ELR (cell line): ENCODE measurements around the gene B4GALT7.
A peak's percentile ranks its signal among the peaks of the same experiment; 100 is the strongest.

Experiments
- DNase-seq: peaks from one replicate; pipeline ENCODE4 v3.0.0-alpha.2; 2015; ENCODE audit warnings: low read depth

Gene B4GALT7

DNA sequence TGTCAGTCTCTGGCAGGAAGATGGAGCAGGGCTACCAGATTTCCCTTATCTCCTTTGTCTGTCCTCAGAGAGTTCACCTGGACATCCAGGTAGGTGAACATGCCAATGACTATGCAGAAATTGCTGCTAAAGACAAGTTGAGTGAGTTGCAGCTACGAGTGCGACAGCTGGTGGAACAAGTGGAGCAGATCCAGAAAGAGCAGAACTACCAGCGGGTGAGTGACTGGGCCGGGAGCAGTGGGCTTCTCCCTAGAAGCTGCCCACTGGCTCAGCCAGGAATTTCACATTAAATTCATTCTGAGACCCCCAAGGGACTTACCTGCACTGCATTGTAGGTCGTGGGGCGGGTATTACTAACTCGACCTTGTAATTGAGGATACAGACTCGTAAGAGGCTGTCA is 5.9 kb upstream of the B4GALT7 start:
- no peak for DNase-seq

DNA sequence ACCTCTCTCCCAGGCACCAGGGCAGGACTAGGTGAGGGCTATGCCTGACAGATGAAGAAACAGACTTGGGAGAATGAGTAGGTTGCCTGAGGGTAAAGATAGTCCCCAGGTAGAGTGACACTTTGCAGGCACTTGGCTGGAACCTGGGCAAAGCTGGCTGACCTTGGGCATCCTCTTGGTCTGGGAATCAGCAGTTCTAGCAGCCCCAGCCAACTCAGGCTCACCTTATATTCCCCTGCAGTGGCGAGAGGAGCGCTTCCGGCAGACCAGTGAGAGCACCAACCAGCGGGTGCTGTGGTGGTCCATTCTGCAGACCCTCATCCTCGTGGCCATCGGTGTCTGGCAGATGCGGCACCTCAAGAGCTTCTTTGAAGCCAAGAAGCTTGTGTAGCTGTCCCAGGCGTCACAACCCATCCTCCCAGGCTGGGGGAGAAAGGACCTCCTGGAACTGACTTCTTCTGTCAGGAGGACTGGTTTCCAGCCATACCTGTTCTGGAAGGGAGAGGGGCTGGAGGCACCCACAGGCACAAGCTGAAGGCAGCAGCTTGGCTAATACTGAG is 4.8 kb upstream of the B4GALT7 start:
- DNase-seq = no peak

DNA sequence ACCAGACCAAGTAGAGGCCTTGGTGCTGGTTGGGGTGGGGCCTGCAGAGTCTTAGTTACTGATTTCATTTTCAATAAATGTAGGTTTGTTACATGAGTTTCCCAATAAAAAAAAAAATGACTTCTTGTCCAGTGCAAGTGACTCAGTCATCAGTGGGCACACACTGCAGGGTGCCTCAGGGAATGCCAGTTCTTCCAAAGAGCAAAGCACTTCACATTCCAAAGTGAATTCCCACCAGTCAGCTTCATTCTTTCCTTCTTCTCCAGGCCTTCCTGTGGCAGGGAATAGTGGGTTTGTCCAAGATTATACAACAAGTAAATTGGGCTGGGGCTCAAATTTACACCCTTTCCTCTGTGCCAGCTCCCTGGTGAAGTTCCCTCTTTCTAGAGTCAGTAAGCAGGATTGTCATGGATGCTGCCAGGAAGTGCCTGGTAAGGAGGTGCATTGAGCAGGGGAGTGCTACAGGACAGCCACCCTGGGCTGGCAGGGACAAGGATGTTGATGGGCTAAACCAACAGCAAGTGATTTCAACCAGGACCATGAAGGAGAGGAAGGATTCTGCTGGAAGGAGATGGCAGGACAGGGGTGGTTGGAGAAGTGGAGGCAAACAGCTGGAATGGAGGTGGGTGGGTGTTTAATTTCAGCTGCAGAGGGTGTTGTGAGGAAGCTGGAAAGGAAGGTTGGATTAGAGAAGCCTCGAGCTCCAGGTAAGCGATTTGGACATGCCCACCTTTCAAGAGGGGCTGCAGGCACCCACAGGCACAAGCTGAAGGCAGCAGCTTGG is 3.7 kb upstream of the B4GALT7 start:
- DNase-seq = no peak

- DNase-seq = no peak
These were observed 3.1 kb upstream of the B4GALT7 start for GRCh38 chr5:177596775-177597238.

DNA sequence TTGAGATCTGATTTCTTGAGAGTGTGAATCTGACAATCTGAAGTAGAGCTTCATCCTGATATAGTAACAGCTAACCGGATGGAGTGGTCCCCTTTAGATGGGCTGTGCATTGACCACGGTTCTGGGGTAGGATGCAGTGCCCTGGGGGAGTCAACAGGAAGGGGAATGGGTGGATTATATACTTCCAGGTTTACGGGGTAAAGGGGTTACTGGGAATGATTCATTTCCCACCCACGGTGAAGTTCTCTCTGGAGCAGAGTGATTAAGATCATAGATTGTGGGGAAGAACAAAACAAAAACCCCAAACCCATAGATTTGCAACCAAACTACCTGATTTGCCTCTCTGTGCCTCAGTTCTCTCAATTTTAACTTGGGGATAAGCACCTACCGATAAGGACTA is 1.5 kb upstream of the B4GALT7 start:
- peak; percentile 54 for DNase-seq

DNA sequence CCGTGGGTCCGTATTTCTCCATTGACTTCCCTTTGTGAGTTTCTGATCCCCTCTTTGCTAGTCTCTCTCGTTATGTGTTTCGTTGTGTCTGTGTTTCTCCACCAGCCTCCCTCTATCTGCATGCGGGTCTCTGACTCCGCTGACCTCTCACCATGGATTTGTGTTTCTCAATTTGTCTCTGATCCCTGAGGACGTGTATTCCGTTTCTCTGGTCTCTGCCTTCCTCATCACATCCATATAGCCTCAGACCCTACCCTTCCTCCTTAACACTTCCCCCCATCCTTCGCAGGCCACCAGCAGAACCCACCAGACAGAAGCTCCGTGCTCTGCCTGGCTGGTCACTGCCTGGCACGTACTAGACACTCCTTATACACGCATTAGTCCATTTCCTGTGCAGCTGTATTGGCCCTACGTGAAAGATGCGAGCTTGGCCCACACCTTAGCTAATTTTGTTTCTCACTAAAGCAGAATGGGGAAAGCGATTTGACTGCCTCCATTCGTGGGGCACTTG is 631 bp downstream of the B4GALT7 start:
- DNase-seq = peak; percentile 53

- no peak for DNase-seq
These were observed 1.2 kb downstream of the B4GALT7 start for GRCh38 chr5:177601126-177601525.

DNA sequence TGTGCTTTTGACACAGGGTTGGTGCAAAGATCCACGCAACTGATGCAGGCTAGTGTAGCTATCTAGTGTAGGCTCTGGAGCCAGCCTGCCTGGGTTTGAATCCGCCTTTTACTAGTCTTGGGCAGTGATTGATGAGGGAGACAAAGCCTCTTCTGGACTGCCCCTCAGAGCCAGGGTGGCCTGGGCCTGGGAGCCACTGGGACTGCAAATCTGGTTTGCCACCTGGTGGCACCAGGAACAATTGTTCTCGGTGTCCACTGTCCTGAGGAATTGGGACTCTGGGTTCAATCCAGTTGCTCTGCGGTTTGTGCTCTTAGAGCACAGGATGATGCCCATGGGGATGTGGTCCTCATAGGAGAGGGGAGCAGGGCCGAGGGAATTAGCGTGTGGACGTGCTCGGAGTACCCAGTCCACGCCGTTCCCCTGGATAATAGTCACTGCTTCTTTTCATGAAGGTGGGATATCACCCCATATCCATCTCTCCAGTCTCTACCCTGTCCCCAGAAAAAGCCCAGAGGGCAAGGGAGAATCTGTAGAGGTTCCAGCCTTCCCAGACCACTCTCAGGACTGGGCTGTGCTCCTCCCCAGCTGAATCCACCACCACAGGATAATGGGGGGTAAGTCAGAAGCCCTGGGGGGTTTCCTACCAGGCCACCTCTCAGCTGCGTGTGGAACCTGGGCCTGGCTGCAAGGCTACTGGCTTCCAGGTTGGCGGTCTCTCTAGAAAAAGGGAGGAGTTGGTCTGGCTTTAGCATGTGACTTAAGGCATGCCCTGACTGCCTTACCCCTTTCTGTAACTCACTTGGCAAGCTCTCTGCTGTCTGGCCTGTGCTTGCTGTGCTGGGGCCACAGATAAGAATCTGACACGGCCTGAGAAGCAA is 1.9 kb downstream of the B4GALT7 start:
- DNase-seq = peak; percentile 32

DNA sequence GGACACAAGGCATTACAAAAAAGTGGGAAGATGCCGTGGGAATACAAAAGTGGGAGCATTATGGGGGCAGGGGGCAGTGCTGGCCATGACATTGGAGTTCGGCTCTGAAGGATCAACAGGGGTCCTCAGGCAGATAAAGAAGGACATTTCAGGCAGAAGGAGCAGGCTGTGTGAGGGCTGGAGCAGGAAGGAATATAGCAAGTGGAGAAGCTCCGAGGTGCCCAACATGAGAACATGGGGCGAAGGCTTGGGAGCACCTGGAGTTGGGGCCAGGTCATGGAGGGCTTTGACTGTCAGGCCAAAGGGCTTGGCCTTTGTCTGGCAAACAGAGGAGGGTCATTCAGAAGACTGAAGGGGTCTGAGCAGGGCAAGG is 2.5 kb downstream of the B4GALT7 start:
- DNase-seq = no peak

GRCh38 chr5:177603631-177604030 is 3.7 kb downstream of the B4GALT7 start:
- DNase-seq = no peak

DNA sequence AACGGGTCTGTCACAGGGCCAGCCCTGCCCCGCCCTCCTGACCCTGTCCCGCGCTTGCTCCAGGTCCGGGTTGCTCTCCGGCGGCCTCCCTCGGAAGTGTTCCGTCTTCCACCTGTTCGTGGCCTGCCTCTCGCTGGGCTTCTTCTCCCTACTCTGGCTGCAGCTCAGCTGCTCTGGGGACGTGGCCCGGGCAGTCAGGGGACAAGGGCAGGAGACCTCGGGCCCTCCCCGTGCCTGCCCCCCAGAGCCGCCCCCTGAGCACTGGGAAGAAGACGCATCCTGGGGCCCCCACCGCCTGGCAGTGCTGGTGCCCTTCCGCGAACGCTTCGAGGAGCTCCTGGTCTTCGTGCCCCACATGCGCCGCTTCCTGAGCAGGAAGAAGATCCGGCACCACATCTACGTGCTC is 4.2 kb downstream of the B4GALT7 start:
- DNase-seq = no peak

- no peak for DNase-seq
These were observed 4.7 kb downstream of the B4GALT7 start for GRCh38 chr5:177604656-177605055.

- DNase-seq = no peak
These were observed 5.1 kb downstream of the B4GALT7 start for GRCh38 chr5:177605078-177605477.

DNA sequence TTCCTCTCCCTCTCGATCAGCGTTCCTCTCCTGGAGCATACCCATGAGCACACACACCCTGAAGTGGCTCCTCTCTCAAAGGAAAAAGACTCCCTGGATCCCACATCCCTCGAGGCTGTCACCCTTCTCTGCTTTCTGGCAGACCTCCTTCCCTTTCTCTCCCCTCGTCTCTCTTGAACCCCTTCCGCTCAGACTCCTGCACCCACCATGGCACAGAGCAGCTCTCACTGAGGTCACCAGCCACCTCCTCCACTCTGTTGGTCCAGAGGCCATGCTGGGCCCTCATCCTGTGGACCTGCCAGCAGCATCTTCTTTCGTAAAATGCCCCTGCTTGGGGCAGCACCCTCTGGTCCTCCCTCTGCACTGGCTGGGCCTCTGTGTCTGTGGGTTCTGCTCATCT is 5.7 kb downstream of the B4GALT7 start:
- no peak for DNase-seq

- DNase-seq = no peak
These were observed 6.4 kb downstream of the B4GALT7 start for GRCh38 chr5:177606071-177607051.

DNA sequence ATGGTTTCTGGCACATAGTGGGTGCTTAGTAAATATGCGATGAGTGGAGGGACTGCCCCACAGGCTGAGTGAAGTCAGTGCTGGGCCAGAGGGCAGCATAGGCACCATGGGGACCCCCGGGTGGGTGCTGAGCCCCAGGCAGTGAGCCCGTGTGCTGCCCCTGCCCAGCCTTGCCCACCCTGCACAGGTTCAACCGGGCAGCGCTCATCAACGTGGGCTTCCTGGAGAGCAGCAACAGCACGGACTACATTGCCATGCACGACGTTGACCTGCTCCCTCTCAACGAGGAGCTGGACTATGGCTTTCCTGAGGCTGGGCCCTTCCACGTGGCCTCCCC is 7.2 kb downstream of the B4GALT7 start:
- no peak for DNase-seq

- peak; percentile 81 for DNase-seq
These were observed 7.7 kb downstream of the B4GALT7 start for GRCh38 chr5:177607452-177608192.

- no peak for DNase-seq
These were observed 8.5 kb downstream of the B4GALT7 start for GRCh38 chr5:177608243-177609075.

DNA sequence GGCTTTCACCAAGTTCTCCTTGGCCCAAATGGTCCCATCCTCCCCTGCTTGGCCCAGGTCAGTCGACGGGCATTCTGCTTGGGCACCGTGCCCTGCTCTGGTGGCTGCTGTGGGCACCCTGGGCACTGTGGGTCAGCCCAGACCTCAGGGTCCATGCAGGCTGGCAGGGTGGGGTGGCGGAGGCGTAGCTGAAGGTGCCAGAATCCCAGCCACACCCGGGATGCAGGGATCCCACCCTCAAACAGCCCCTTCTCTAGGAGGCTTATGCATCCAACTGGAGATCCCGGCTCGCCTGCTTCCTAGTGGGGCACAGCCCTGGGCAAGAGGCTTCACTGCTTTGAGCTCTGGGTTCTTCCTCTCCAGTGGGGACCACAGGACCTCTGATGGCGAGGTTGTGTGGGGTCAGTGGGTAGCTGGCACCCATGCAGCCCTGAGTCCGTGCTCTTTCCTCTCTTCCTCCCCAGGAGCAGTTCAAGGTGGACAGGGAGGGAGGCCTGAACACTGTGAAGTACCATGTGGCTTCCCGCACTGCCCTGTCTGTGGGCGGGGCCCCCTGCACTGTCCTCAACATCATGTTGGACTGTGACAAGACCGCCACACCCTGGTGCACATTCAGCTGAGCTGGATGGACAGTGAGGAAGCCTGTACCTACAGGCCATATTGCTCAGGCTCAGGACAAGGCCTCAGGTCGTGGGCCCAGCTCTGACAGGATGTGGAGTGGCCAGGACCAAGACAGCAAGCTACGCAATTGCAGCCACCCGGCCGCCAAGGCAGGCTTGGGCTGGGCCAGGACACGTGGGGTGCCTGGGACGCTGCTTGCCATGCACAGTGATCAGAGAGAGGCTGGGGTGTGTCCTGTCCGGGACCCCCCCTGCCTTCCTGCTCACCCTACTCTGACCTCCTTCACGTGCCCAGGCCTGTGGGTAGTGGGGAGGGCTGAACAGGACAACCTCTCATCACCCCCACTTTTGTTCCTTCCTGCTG is 9.4 kb downstream of the B4GALT7 start:
- no peak for DNase-seq
